GM18520 (cell line): ENCODE measurements around the gene ANKRD34B.

Experiments
- ATAC-seq: cut with Tn5 transposase; IDR thresholded peaks from one replicate; pipeline ENCODE4 v1.9.1; 2021; ENCODE audit not compliant: unreplicated experiment

Gene ANKRD34B

GRCh38 chr5:80573062-80573461 is 3.0 kb upstream of the ANKRD34B start:
- ATAC-seq: no peak

GRCh38 chr5:80569086-80569960 is 757 bp downstream of the ANKRD34B start:
- no peak for ATAC-seq

GRCh38 chr5:80568251-80568650 is 1.8 kb downstream of the ANKRD34B start:
- no peak for ATAC-seq

- no peak for ATAC-seq
Observed at GRCh38 chr5:80566711-80567259, 3.3 kb downstream of the ANKRD34B start.

- ATAC-seq: no peak
Observed at GRCh38 chr5:80565330-80565729, 4.8 kb downstream of the ANKRD34B start.

- no peak for ATAC-seq
Observed at GRCh38 chr5:80559244-80559643, 10.8 kb downstream of the ANKRD34B start.

GRCh38 chr5:80555099-80555498 is 15.0 kb downstream of the ANKRD34B start:
- ATAC-seq: no peak

GRCh38 chr5:80554646-80555045 is 15.4 kb downstream of the ANKRD34B start:
- no peak for ATAC-seq

- no peak for ATAC-seq
Observed at GRCh38 chr5:80541392-80541791, 28.7 kb downstream of the ANKRD34B start.

- no peak for ATAC-seq
Observed at GRCh38 chr5:80540691-80541090, 29.4 kb downstream of the ANKRD34B start.

GRCh38 chr5:80516826-80517225 is 53.3 kb downstream of the ANKRD34B start:
- ATAC-seq: peak; percentile 63

- ATAC-seq: no peak
Observed at GRCh38 chr5:80509362-80509761, 60.7 kb downstream of the ANKRD34B start.

- no peak for ATAC-seq
Observed at GRCh38 chr5:80508844-80509243, 61.2 kb downstream of the ANKRD34B start.

- ATAC-seq: no peak
Observed at GRCh38 chr5:80507663-80508062, 62.4 kb downstream of the ANKRD34B start.
